HG03521 (cell line): ENCODE results near the gene CLIC4.
"Not testable (repeated sequence)": the region's sequence is repeated elsewhere in the genome, so short reads cannot be mapped to it uniquely, and the experiment has no call there.

Experiments
- ATAC-seq: cut with Tn5 transposase; IDR thresholded peaks from one replicate; pipeline ENCODE4 v1.9.1; 2021; ENCODE audit warnings: mild to moderate bottlenecking, moderate library complexity; ENCODE audit not compliant: unreplicated experiment

CLIC4 gene

DNA sequence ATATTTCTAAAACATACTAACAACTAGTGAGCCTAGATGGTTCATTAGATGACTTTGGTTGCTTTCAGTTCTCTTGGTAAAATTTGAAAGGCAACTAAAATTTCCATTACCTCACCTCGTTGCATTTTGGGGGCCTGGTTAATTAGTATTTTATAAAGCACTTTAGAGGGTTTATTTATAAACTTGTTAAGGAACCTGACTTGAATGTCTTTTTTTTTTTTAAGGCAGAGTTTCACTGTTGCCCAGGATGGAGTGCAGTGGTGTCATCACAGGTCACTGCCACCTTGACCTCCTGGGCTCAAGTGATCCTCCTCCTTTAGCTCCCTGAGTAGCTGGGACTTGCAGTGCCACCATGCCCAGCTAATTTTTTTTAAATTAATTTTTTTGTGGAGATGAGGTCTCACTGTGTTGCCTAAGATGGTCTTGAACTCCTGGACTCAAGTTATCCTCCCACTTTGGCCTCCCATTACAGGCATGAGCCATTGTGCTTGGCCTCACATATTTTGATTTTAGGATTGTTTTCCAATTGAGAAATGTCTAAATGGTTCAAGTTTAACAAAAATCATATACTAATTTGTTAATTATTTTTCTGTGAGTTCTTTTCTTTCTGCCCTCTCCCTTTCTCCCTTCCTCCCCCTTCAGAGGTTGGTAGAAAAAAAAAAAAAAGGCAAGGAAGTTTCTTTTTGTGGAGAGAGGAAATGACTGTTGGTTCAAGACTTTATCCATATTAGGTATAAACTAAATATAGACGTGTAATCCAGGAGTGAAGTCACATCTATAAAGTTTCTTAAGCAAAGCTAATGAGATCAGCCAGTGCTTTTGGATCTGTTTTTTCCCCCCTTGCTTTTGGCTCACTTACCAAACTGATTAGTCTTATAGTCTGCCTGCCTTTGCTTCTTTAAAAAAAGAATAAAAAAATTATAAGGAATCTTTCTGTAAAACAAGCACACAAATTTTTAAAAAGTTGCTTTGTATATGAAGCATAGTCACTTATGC lies 24.7 kb downstream of the CLIC4 start:
- ATAC-seq = no peak

DNA sequence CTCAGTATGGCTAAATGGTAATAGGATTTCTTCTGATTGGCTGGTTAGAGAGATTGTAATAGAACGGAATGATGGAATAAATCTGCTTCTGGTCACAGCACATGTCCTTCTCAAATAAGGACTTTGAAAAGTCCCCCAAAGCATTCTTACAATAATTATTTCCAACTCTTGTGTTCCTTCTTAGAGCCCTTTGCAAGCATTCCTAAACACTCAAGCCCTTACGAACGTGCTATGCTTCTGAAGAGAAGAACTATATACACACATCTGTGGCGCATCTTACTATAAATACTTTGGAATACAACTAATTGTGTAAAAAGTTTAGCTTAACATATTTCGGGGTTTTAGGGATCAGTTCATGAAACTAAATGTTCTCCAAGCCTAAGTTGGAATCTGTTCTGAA lies 25.6 kb downstream of the CLIC4 start:
- ATAC-seq = no peak

GRCh38 chr1:24771574-24771973 lies 26.3 kb downstream of the CLIC4 start:
- ATAC-seq = no peak

DNA sequence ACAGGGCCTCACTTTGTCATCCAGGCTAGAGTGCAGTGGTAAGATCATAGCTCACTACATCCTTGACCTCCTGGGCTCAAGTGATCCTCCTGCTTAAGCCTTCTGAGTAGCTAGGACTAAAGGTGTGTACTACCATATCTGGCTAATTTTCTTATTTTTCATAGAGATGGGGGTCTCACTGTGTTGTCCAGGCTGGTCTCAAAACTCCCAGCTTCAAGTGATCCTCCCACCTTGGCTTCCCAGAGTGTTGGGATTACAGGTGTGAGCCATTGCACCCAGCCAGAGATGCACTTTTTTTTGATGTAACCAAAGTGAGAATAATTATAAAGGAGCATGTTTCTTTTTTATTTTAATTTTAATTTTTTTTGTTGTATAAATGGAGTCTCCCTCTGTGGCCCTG lies 28.4 kb downstream of the CLIC4 start:
- no peak for ATAC-seq

DNA sequence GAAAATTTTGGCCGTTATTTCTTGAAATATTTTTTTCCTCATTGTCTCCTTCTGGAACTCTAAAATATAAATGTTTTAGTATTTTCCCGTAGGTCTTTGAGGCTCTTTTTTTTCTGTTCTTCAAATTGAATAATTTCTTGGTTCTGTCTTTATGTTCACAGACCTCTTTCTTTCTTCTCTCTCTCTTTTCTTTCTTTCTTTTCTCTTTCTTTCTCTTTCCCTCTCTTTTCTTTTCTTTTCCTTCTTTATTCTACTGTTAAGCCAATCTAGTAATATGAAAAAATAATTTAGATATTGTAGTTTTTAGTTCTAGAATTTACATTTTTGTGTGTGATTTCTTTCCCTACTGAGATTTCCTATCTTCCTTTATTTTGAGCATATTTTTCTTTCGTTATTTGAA lies 30.1 kb downstream of the CLIC4 start:
- no peak for ATAC-seq

DNA sequence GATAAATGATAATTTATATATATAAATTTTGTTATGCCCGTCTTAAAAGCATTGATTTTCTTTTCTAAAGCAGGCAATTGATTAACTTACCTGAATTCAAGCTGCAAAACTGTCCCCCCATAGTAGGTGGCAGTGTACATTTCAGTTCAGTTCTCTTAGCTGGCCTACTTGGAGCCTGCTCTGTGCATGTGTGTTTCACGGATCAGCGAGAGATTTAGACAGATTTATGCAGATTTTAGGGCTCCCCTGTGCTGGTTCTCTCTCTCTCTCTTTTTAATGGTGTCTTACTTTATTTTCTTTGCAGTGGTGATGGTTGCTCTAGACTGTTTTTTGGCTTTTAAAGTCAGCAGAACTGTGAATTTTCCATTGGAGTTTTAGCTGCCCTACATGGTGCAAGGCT lies 30.7 kb downstream of the CLIC4 start:
- no peak for ATAC-seq

GRCh38 chr1:24776821-24777220 lies 31.6 kb downstream of the CLIC4 start:
- no peak for ATAC-seq

- ATAC-seq = no peak
These were observed 32.9 kb downstream of the CLIC4 start for GRCh38 chr1:24778141-24778540.

- ATAC-seq = not testable (repeated sequence)
These were observed 34.0 kb downstream of the CLIC4 start for GRCh38 chr1:24779199-24779598.

DNA sequence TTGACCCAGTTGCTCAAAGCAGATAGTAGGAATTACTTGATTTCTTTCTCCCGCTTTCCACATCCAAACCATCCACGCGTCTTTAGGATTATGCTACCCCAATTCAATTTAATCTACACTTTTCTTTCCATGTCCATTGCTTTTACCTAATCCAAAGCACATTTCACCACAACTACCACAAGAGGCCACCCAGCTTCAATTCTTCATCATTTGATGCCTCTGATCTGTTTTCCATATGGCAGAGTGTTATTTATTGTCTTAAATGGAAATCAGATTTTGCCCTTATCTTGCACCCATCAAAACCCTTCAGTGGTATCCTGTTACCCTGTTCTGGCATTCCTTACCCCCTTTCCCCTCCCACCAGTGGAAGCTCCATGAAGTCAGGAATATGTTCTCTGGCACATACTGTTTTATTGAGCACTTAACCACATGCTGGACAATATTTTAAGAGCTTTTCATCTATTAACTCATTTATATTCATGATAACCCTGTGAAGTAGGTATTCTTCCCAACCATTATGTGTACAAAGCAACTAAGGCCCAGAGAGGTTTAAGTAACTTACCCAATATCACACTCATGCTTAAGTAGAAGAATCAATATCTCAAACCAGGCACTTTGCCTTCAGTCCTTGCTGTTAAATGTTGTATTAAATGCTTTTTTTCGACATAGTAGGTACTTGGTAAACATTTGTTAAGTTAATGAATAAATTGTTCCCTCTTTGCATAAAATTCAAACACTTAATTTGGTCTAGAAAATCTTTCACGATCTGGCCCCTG lies 34.6 kb downstream of the CLIC4 start:
- no peak for ATAC-seq

DNA sequence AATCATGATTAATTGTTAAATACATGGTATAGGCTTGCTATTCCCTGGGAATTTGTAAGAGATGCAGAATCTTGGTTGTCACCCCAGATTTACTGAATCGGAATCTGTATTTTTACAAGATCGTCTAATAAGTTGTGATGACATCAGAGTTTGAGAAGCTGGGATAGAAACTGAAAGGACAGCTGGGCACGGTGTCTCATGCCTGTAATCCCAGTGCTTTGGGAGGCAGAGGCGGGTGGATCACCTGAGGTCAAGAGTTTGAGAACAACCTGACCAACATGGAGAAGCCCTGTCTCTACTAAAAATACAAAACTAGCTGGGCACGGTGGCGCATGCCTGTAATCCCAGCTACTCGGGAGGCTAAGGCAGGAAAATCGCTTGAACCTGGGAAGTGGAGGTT lies 35.4 kb downstream of the CLIC4 start:
- not testable (repeated sequence) for ATAC-seq

- no peak for ATAC-seq
These were observed 37.4 kb downstream of the CLIC4 start for GRCh38 chr1:24782689-24783088.

DNA sequence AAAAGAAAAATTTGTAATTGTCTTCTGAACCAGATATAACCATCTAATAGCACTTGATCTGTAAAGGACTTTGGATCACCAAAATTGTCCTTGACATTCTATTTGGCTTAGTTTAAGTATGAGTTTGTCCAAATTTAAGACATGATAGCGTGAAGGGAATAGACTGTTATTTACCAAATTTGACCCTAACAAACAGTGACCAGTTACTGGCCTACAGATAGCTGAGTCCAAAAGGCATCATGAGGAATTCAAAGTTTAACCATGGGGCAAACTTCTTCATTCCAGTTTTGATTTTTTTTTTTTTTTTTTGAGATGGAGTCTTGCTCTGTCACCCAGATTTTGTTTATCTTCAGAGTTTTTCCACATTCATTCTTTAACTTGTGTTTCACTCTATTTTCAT lies 38.5 kb downstream of the CLIC4 start:
- no peak for ATAC-seq

DNA sequence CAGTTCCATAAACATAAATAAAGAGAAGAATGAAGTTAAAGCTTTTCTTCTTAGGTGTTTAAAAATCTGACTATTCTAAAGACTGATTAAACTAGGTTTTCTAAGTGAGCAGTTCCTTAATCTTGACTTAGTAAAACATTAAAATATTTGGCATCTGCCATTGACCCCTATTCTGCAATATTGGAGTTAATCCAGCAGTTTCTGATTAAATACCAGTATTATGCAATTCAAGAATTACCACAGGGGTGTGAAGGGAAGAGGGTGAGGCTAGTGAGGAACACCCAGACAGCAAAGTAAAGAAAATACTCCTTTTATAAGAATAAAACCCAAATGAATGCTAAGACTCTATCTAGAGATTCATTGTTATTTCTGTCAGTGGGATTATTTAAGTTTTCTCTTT lies 40.9 kb downstream of the CLIC4 start:
- no peak for ATAC-seq

- ATAC-seq = no peak
These were observed 45.2 kb downstream of the CLIC4 start for GRCh38 chr1:24790490-24790889.

DNA sequence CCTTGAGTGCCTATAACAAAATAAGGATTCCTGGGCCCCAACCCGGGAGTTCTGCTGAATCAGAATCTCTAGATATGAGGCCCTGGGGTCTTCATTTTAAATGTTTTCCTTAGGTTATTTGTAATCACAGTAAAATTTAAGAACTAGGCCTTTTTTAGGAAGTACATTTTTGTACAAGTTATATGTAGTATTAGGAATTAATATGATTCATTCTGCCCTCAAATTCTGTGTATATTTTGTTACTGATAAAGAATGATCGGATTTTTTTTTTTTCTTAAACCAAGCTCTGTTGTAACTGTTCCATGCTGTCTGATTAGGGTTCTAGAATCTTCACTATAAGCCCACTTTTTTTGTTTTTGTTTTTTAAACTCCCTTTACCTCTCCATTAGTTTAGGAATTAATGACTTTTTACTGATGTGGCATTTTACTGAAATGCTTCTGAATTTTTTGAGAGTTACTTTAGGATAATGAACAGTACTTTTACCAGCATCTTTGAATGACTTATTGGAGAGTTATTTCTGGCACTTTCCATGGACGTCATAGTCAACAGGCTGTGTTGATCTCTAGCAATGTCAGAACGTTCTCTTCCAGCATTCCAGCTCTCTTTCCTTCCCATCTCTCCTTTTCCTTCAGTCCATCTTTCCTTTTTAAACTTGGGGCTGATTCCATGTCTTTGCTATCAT lies 48.3 kb downstream of the CLIC4 start:
- ATAC-seq = no peak

- not testable (repeated sequence) for ATAC-seq
These were observed 48.9 kb downstream of the CLIC4 start for GRCh38 chr1:24794130-24794502.

- no peak for ATAC-seq
These were observed 50.0 kb downstream of the CLIC4 start for GRCh38 chr1:24795236-24795635.

- ATAC-seq = no peak
These were observed 51.3 kb downstream of the CLIC4 start for GRCh38 chr1:24796524-24796923.

- not testable (repeated sequence) for ATAC-seq
These were observed 54.0 kb downstream of the CLIC4 start for GRCh38 chr1:24799242-24799641.

- no peak for ATAC-seq
These were observed 55.9 kb downstream of the CLIC4 start for GRCh38 chr1:24801176-24801575.
